Neuronal stem cell (in vitro differentiated cells): ENCODE measurements around the gene SLC9A9.
A peak's percentile ranks its signal among the peaks of the same experiment; 100 is the strongest.

Experiments used
- DNase-seq: peaks from one replicate; pipeline ENCODE4 v3.0.0-alpha.2; 2013; ENCODE audit warnings: low spot score
- H2AFZ ChIP-seq: one replicate; pipeline ENCODE4 v1.6.1; 2013; ENCODE audit warnings: mild to moderate bottlenecking, low read length, inconsistent platforms
- H2AK5ac ChIP-seq: 2 replicates; pipeline ENCODE4 v1.6.1; 2013; ENCODE audit warnings: low read depth, mild to moderate bottlenecking, inconsistent platforms, low read length, moderate library complexity, mixed read lengths
- H2BK120ac ChIP-seq: 2 replicates; pipeline ENCODE4 v1.6.1; 2013; ENCODE audit warnings: low read depth, mild to moderate bottlenecking, inconsistent platforms, low read length, moderate library complexity, mixed read lengths
- H2BK12ac ChIP-seq: one replicate; pipeline ENCODE4 v1.6.1; 2013; ENCODE audit warnings: low read length, inconsistent platforms
- H2BK15ac ChIP-seq: 2 replicates; pipeline ENCODE4 v1.6.1; 2013; ENCODE audit warnings: mild to moderate bottlenecking, low read length, inconsistent platforms, mixed read lengths
- H2BK5ac ChIP-seq: one replicate; pipeline ENCODE4 v1.6.1; 2013; ENCODE audit warnings: inconsistent platforms, mild to moderate bottlenecking, low read length, moderate library complexity
- H3K14ac ChIP-seq: one replicate; pipeline ENCODE4 v1.6.1; 2013; ENCODE audit warnings: low read length, inconsistent platforms
- H3K18ac ChIP-seq: 2 replicates; pipeline ENCODE4 v1.6.1; 2013; ENCODE audit warnings: low read length, inconsistent platforms
- H3K23ac ChIP-seq: 2 replicates; pipeline ENCODE4 v1.6.1; 2013; ENCODE audit warnings: low read depth, mild to moderate bottlenecking, mixed read lengths, low read length, inconsistent platforms; ENCODE audit not compliant: poor library complexity
- H3K27ac ChIP-seq: replicated peaks from 3 replicates; pipeline ENCODE4 v1.5.1; 2013; ENCODE audit warnings: low read length, inconsistent platforms
- H3K27me3 ChIP-seq, 3 experiments: 2 replicates each; pipeline ENCODE4 v1.6.1; 2013; ENCODE audit warnings: low read length in 3 of 3, mild to moderate bottlenecking in 2 of 3, inconsistent platforms in 1 of 3, low read depth in 1 of 3, mixed read lengths in 1 of 3, moderate library complexity in 1 of 3; ENCODE audit not compliant: control insufficient read depth in 3 of 3, insufficient read depth in 3 of 3
- H3K36me3 ChIP-seq, 2 donors: replicated peaks in 1 of 2; 2 replicates each; pipeline ENCODE4 v1.6.1; 2013; ENCODE audit warnings: low read length in 2 of 2; ENCODE audit not compliant: control insufficient read depth in 2 of 2, insufficient read depth in 2 of 2
- H3K4ac ChIP-seq: 2 replicates; pipeline ENCODE4 v1.6.1; 2013; ENCODE audit warnings: inconsistent platforms, mild to moderate bottlenecking, low read length, moderate library complexity
- H3K4me1 ChIP-seq, 2 donors: 1 replicate in 1 of 2; 2 replicates in 1 of 2; pipeline ENCODE4 v1.6.1; 2013; ENCODE audit warnings: low read length in 2 of 2, low read depth in 1 of 2; ENCODE audit not compliant: control insufficient read depth in 2 of 2, insufficient read depth in 1 of 2
- H3K4me2 ChIP-seq: one replicate; pipeline ENCODE4 v1.6.1; 2013; ENCODE audit warnings: mild to moderate bottlenecking, low read length, inconsistent platforms; ENCODE audit not compliant: insufficient read depth, poor library complexity, severe bottlenecking
- H3K4me3 ChIP-seq, 2 donors: 2 replicates each; pipeline ENCODE4 v1.5.1; 2013; ENCODE audit warnings: low read length in 2 of 2, mild to moderate bottlenecking in 2 of 2, inconsistent platforms in 1 of 2, moderate library complexity in 1 of 2
- H3K79me1 ChIP-seq: one replicate; pipeline ENCODE4 v1.6.1; 2013; ENCODE audit warnings: low read depth, mild to moderate bottlenecking, inconsistent platforms, low read length, moderate library complexity
- H3K9ac ChIP-seq: one replicate; pipeline ENCODE4 v1.6.1; 2013; ENCODE audit warnings: mild to moderate bottlenecking, low read depth, low read length, inconsistent platforms; ENCODE audit not compliant: poor library complexity
- H3K9me3 ChIP-seq, 2 donors: replicated peaks in 1 of 2; 2 replicates each; pipeline versions ENCODE3 to v1.6.1; 2013; ENCODE audit warnings: low read length in 2 of 2, mild to moderate bottlenecking in 2 of 2, inconsistent platforms in 1 of 2, low read depth in 1 of 2, mixed read lengths in 1 of 2, moderate library complexity in 1 of 2; ENCODE audit not compliant: control insufficient read depth in 2 of 2, insufficient read depth in 1 of 2
- H4K8ac ChIP-seq: one replicate; pipeline ENCODE4 v1.6.1; 2013; ENCODE audit warnings: low read depth, mild to moderate bottlenecking, inconsistent platforms, low read length, moderate library complexity
- H4K91ac ChIP-seq: one replicate; pipeline ENCODE4 v1.6.1; 2013; ENCODE audit warnings: low read length, low read depth, mild to moderate bottlenecking, inconsistent platforms; ENCODE audit not compliant: poor library complexity
- WGBS, 2 donors: extraction: QIAGEN DNeasy Blood & Tissue Kit; methylation state at CpG; one replicate each; pipeline ENCODE4 v1.1.7; 2013; ENCODE audit warnings: missing lambda C conversion rate in 2 of 2, mixed read lengths in 1 of 2; ENCODE audit not compliant: insufficient read length in 2 of 2, insufficient replicate concordance in 1 of 2; ENCODE audit errors: extremely low coverage in 2 of 2; 5-methylcytosine and 5-hydroxymethylcytosine counted together

Gene SLC9A9

GRCh38 chr3:143851331-143852017 lies 3.2 kb upstream of the SLC9A9 start:
- WGBS, 2 donors = no CpG with 5 or more reads among the region's 5 CpGs
- Histone ChIP-seq H2BK12ac (no peak overlapping the region), H3K27ac (no peak overlapping the region), H4K91ac (no peak overlapping the region), H2BK5ac (no peak overlapping the region), H3K23ac (no peak overlapping the region), H3K4ac (no peak overlapping the region), H3K4me1 (peaks cover 5 to 17% of the 10 kb centered on the region in 2 donors), H3K79me1 (no peaks in the 10 kb centered on the region), H3K14ac (no peak overlapping the region), H4K8ac (no peak overlapping the region), H3K4me2 (no peak overlapping the region), H3K4me3 (no peak overlapping the region), H3K36me3 (no peaks in the 10 kb centered on the region), H2AFZ (no peak overlapping the region), H3K18ac (no peak overlapping the region), H3K9me3 (no peaks in the 10 kb centered on the region), H3K27me3 (no peaks in the 10 kb centered on the region), H2BK120ac (no peak overlapping the region), H2AK5ac (no peak overlapping the region), H2BK15ac (no peak overlapping the region), H3K9ac (no peak overlapping the region)
- DNase-seq = no peak

GRCh38 chr3:143850877-143851276 lies 2.6 kb upstream of the SLC9A9 start:
- Histone ChIP-seq H3K4me2 (no peak overlapping the region), H2BK5ac (no peak overlapping the region), H2BK120ac (no peak overlapping the region), H3K36me3 (no peaks in the 10 kb centered on the region), H3K4ac (no peak overlapping the region), H3K9me3 (no peaks in the 10 kb centered on the region), H2AFZ (no peak overlapping the region), H3K14ac (no peak overlapping the region), H3K9ac (no peak overlapping the region), H4K8ac (no peak overlapping the region), H2BK15ac (no peak overlapping the region), H3K27ac (no peak overlapping the region), H3K18ac (no peak overlapping the region), H3K79me1 (no peaks in the 10 kb centered on the region), H2BK12ac (no peak overlapping the region), H3K4me3 (no peak overlapping the region), H3K23ac (no peak overlapping the region), H3K4me1 (peaks cover 5 to 17% of the 10 kb centered on the region in 2 donors), H4K91ac (no peak overlapping the region), H3K27me3 (no peaks in the 10 kb centered on the region), H2AK5ac (no peak overlapping the region)
- no peak for DNase-seq

DNA sequence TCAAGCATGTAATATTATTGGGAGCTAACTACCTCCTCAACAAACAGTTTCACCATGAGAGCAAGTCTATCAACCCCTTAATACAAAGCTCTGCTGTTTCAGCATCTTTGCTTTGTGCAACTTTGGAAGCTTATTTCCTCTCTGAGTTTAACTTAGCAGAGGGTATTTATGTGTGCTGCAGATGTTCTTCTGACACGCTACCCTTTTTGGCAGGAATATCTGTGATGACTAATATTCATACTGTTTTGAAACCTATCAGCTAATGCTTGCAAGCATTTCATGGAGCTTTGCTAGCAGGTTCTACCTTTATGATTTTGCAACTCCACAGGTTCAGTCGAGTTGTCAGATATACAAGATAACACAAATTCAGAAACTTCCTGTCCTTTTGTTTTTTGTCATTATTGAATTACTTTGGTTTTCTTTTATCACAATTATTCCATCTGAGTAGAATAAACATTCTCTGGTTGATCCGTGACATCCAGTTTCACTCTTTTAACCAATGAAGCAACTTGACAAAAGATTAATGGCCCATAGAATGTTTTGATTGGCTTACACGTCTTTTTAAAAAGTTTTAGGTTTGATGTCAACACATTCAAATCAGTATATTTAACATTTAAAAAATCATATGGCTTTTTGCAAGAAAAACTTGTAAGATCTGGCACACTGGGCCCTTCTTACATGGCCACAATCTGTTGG lies 1.7 kb upstream of the SLC9A9 start:
- Histone ChIP-seq H2AK5ac (no peak overlapping the region), H3K9ac (no peak overlapping the region), H4K8ac (no peak overlapping the region), H3K27ac (no peak overlapping the region), H2BK12ac (no peak overlapping the region), H3K36me3 (no peaks in the 10 kb centered on the region), H3K18ac (no peak overlapping the region), H3K4me2 (no peak overlapping the region), H3K79me1 (no peaks in the 10 kb centered on the region), H3K9me3 (no peaks in the 10 kb centered on the region), H4K91ac (no peak overlapping the region), H3K4me1 (peaks cover 5 to 17% of the 10 kb centered on the region in 2 donors), H3K14ac (no peak overlapping the region), H2BK120ac (no peak overlapping the region), H3K4me3 (no peak overlapping the region), H3K27me3 (no peaks in the 10 kb centered on the region), H2AFZ (no peak overlapping the region), H3K23ac (no peak overlapping the region), H2BK15ac (no peak overlapping the region), H3K4ac (no peak overlapping the region), H2BK5ac (no peak overlapping the region)
- WGBS, 2 donors = no CpG with 5 or more reads among the region's 4 CpGs
- no peak for DNase-seq

GRCh38 chr3:143848704-143849103 lies 436 bp upstream of the SLC9A9 start:
- Histone ChIP-seq H4K8ac (no peak overlapping the region), H3K27ac (no peak overlapping the region), H2AK5ac (no peak overlapping the region), H3K9ac (no peak overlapping the region), H2BK15ac (no peak overlapping the region), H3K14ac (no peak overlapping the region), H3K4ac (no peak overlapping the region), H2BK5ac (no peak overlapping the region), H4K91ac (no peak overlapping the region), H2BK12ac (no peak overlapping the region), H3K18ac (no peak overlapping the region), H2AFZ (peak overlapping the region; percentile 90), H3K4me2 (no peak overlapping the region), H3K23ac (no peak overlapping the region), H3K36me3 (no peaks in the 10 kb centered on the region), H3K4me3 (no peak overlapping the region), H3K27me3 (no peaks in the 10 kb centered on the region), H3K4me1 (peaks cover 5 to 17% of the 10 kb centered on the region in 2 donors), H2BK120ac (no peak overlapping the region), H3K79me1 (no peaks in the 10 kb centered on the region), H3K9me3 (no peaks in the 10 kb centered on the region)
- no CpG with 5 or more reads among the region's 2 CpGs for WGBS, 2 donors
- no peak for DNase-seq
